ENCODE results near the gene RAB28. TPM values are rescaled to one million over a fixed set of nuclear protein-coding genes. Genes with fewer than 3 reads are reported as not detected.

The RAB28 gene
- polyA plus RNA-seq, 6 donors from 2014 or later: 15.0 to 34.6 (median 18.8) TPM

DNA sequence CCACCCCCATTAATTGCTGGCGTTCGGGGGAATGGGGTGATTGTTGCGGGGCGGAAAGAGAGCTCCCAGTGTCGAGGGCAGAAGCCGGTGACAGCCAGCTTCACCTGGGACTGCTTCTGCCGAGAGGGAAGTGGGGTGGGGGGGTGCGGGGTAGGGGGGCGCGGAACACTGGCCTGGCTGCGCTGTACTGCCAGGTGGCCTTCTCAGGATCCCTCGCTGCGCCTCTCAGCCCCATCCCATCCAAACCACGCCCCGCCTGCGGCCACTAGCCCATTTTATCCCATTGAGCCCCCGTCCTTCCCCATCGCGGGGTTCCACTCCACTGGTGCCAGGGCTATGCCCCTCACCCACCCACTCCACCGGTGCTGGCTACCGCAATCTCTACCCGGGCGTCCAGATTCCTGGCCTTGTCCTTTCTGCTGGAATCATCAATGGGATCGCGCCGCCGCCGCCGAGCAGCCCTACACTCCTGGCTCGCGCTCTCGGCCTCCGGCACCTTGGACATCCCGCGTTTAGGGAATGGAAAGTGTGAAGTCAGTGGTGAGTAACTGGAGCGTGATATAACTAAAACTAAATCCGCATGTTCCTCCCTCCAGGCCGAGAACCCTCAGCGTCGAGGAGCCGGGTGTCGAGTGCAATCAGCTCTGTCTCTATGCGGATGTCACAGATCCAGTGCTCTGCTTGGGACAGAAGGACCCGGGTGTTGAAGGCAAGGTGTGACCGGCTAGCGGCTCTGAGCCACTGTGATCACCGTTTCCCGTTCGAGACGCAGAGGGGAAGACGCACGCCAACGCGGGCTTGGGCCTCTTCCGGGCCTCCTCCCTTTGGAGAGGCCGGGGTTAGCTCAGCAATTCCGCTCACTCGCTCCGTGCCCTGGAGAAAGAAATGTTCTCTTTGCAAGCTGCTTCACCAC is 39.7 kb upstream of the RAB28 start:
- peaks cover 68 to 78% (median 70%) of the 10 kb centered on the region in 3 donors for H3K27me3 Mint-ChIP-seq
- H3K4me3 Mint-ChIP-seq: peak overlapping the region in 5 of 8 donors; percentile 5 to 71 (median 33)
- H3K36me3 Mint-ChIP-seq: peaks cover 7 to 8% of the 10 kb centered on the region in 2 donors
- no peak for ATAC-seq (ENCODE audit: low read depth in 2 of 2)
- H3K4me1 Mint-ChIP-seq: peaks cover 4 to 27% (median 25%) of the 10 kb centered on the region in 3 donors
- no peak for DNase-seq
- peak overlapping the region in 3 of 6 donors; percentile 80 to 90 (median 87) for H3K27ac Mint-ChIP-seq
- H3K9me3 Mint-ChIP-seq: peaks cover 0 to 35% (median 20%) of the 10 kb centered on the region in 7 donors

DNA sequence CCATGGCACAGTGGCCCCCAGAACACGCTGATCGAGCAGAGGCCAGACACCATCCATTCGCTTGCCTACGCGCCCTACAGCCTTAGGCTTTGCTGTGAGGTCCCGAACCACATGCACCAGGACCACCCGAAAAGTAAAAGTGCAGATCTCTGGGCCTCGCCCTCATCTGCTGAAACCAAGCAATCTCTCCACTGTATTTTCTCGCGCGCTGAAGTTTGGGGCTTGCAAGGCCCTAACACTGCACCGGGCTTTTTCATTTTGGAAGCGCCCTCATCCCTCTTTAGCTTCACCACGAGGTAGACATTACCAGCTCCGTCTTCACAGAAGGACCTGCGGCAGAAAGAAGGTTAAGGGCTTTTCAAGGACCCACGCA is 39.0 kb upstream of the RAB28 start:
- H3K4me1 Mint-ChIP-seq: peaks cover 4 to 19% (median 18%) of the 10 kb centered on the region in 3 donors
- ATAC-seq (ENCODE audit: low read depth in 2 of 2) (no peak), DNase-seq (no peak)
- peak overlapping the region in 3 of 6 donors; percentile 69 to 89 (median 80) for H3K27ac Mint-ChIP-seq
- H3K4me3 Mint-ChIP-seq: peak overlapping the region in 6 of 8 donors; percentile 3 to 69 (median 34)
- peaks cover 0 to 28% (median 18%) of the 10 kb centered on the region in 7 donors for H3K9me3 Mint-ChIP-seq
- H3K27me3 Mint-ChIP-seq: peaks cover 63 to 70% (median 63%) of the 10 kb centered on the region in 3 donors
- H3K36me3 Mint-ChIP-seq: peaks cover under 1 to 7% of the 10 kb centered on the region in 2 donors

DNA sequence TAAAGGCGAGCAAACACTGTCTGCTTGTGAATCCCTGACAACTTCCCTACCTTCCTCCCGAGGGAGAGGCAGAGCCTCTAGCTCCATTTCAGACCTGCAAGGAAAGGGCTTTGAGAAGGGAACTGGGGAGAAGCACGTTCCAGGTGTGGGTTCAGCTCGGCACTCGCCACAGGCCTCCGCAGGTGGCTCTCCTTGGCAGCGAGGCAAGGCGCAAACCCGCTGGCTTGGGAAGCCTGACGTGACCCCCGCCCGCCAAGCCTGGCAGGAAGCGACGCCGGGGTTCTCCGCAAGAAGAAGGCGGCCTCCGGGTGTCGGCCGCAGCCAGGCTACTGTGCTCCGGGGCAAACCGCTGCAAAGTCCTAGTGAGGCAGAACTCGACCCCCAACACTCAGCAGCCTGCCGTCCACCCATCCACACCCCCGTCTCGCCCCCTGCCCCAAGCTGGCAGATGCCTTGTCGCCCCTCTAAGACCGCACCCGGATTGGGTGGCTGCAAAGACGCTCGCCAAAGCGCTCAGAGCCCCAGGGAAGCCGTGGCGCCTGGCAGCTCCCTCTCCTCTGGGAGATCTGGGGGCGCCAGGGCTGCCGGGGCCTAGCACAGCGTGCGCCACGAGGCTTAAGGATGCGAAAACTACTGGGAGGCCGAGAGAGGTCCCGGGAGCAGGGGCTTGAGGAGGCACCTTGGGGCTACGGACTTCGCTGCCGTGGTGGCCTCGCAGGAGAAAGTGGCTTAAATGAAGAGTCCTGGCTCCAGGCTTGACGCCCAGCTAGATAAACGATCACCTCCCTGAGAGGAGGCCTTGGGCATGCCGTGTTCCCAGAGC is 38.4 kb upstream of the RAB28 start:
- peak in 1 of 2 donors; percentile 16 for ATAC-seq (ENCODE audit: low read depth in 2 of 2)

DNA sequence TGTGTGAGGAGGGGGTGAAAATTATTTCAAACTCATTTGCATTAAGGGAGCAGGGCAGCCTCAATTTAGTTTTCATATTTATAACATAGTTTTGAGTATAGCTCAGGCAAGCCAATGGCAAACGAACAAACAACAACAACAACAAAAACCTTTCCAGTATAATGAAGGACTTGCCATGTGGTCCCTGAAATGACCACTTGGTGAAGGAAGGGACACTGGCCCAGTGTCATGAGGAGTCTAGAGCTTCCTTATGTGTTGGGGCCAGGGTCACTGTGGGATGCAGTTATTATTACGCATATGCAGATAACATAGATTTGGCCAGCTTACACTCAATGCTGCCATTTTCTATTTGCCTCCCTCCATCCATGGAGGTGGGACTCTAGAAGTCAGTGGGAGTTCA is 36.9 kb upstream of the RAB28 start:
- peaks cover 0 to 26% (median 16%) of the 10 kb centered on the region in 7 donors for H3K9me3 Mint-ChIP-seq
- H3K27ac Mint-ChIP-seq: no peak overlapping the region
- peaks cover 0 to 12% (median 10%) of the 10 kb centered on the region in 3 donors for H3K4me1 Mint-ChIP-seq
- ATAC-seq (ENCODE audit: low read depth in 2 of 2) (no peak), DNase-seq (no peak)
- peaks cover 48 to 58% (median 52%) of the 10 kb centered on the region in 3 donors for H3K27me3 Mint-ChIP-seq
- no peak overlapping the region for H3K4me3 Mint-ChIP-seq
- H3K36me3 Mint-ChIP-seq: peaks cover 0 to 5% of the 10 kb centered on the region in 2 donors

More for the DNA sequence above, 38.4 kb upstream of the RAB28 start:
- H3K27me3 Mint-ChIP-seq: peaks cover 58 to 66% (median 60%) of the 10 kb centered on the region in 3 donors
- peak overlapping the region in 5 of 8 donors; percentile 34 to 69 (median 65) for H3K4me3 Mint-ChIP-seq
- H3K4me1 Mint-ChIP-seq: peaks cover 3 to 18% (median 14%) of the 10 kb centered on the region in 3 donors
- peak overlapping the region in 3 of 6 donors; percentile 69 to 89 (median 80) for H3K27ac Mint-ChIP-seq
- DNase-seq: no peak
- H3K9me3 Mint-ChIP-seq: peaks cover 0 to 27% (median 18%) of the 10 kb centered on the region in 7 donors
- peaks cover 0 to 7% of the 10 kb centered on the region in 2 donors for H3K36me3 Mint-ChIP-seq

DNA sequence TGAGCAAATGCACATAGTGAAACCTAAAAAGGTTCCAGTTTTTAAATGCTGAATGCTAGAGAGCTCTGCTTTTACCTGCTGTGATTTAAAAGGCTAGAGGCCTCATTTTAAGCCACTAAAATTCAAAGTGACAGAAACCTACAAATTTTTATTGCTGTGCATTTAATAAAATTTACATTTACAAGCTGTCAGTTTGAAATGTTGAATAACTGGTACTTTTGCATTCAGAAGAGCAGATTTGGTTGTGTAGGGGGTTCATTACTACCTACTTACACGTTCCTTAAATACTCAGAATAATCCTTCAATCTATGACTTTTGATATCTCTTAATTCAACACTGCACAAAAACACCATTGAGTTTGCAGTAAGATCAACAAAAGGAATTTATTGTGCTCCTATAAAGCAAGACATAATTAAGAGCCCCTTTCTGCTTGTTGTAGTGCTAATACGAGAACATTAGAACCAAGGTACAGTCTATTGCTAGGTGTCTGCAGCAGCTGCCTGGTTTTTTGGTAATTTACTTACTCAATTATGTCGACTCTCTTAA is 32.2 kb upstream of the RAB28 start:
- ATAC-seq (ENCODE audit: low read depth in 2 of 2) (no peak), DNase-seq (no peak)
- Mint-ChIP-seq H3K4me1 (no peaks in the 10 kb centered on the region), H3K9me3 (no peaks in the 10 kb centered on the region), H3K4me3 (no peak overlapping the region), H3K36me3 (no peaks in the 10 kb centered on the region), H3K27ac (no peak overlapping the region), H3K27me3 (peaks cover 39 to 58% (median 57%) of the 10 kb centered on the region in 3 donors)

DNA sequence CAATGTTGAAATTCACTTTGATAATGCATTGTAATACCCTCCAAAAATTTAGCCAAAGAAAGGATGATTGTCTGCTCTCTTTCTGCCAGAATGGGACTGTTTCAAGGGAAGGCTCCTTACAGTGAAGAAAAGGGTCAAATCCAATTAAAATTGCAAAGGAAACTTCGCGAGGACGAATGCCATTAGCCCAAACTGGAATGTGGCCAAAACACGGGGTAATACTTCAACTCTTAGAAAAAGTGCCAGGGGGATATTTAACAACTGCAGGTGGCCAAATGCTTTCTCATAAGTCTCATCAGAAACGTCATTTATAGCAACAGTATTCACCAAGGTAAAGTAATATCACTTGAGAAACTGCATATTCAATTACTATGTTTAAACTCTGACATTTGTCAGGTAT is 31.1 kb upstream of the RAB28 start:
- DNase-seq: no peak
- Mint-ChIP-seq H3K4me3 (no peak overlapping the region), H3K36me3 (no peaks in the 10 kb centered on the region), H3K27ac (no peak overlapping the region), H3K27me3 (peaks cover 36 to 54% (median 51%) of the 10 kb centered on the region in 3 donors), H3K4me1 (no peaks in the 10 kb centered on the region), H3K9me3 (no peaks in the 10 kb centered on the region)
- no peak for ATAC-seq (ENCODE audit: low read depth in 2 of 2)

DNA sequence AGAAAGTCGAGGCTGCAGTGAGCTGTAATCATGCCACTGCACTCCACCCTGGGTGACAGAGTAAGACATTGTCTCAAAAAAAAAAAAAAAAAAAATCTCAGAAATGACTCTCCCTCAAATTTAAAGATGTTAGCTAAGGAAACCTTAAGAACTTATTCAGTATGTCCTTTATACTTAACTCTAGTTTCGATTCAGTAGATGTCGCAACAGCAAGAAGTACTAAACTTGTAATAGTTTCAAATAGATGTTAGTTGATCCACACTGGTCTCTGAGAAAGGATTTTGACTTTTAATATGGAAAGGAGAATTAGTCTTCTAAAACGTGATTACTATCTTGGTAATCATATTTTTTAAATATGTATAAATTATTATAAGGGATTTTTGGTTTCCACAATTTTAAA is 30.6 kb upstream of the RAB28 start:
- Mint-ChIP-seq H3K36me3 (no peaks in the 10 kb centered on the region), H3K27me3 (peaks cover 36 to 55% (median 51%) of the 10 kb centered on the region in 3 donors), H3K9me3 (no peaks in the 10 kb centered on the region), H3K4me3 (no peak overlapping the region), H3K27ac (no peak overlapping the region), H3K4me1 (no peaks in the 10 kb centered on the region)
- no peak for DNase-seq
- no peak for ATAC-seq (ENCODE audit: low read depth in 2 of 2)

DNA sequence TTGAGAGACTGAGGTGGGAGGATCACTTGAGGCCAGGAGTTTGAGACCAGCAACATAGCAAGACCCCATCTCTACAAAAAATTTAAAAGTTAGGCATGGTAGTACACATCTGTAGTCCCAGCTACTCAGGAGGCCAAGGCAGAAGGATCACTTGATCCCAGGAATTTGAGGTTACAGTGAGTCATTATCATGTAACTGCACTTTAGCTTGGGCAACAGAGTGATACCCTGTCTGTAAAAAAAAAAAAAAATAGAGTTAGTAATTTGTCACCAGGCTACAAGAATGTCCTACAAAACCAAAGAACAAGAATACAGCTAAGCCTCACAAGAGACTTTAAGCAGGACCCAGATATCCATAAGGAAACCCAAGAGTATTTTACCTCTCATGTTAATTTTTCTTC is 27.0 kb upstream of the RAB28 start:
- no peaks in the 10 kb centered on the region for H3K9me3 Mint-ChIP-seq
- H3K4me1 Mint-ChIP-seq: no peaks in the 10 kb centered on the region
- H3K4me3 Mint-ChIP-seq: no peak overlapping the region
- no peak overlapping the region for H3K27ac Mint-ChIP-seq
- ATAC-seq (ENCODE audit: low read depth in 2 of 2) (no peak), DNase-seq (no peak)
- no peaks in the 10 kb centered on the region for H3K36me3 Mint-ChIP-seq
- H3K27me3 Mint-ChIP-seq: peaks cover 37 to 70% (median 58%) of the 10 kb centered on the region in 3 donors

DNA sequence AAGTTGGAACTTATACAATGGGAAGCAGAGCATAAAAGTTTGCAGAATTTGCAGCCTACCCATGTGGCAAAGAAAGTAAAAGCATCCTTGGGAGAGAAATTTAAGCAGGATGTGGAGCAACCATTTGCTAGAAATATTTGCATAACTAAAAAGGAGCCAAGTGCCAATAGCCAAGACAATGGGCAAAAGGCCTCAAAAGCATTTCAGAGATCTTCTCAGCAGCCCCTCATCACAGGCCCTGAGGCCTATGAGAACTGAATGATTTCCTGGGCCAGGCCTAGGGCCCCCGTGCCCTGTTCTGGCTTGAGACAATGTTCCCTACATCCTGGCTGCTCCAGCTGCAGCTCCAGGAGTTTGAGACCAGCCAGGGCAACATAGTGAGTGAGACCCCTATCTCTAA is 25.3 kb upstream of the RAB28 start:
- Mint-ChIP-seq H3K4me1 (no peaks in the 10 kb centered on the region), H3K4me3 (no peak overlapping the region), H3K27ac (no peak overlapping the region), H3K36me3 (no peaks in the 10 kb centered on the region), H3K9me3 (no peaks in the 10 kb centered on the region), H3K27me3 (peaks cover 33 to 65% (median 49%) of the 10 kb centered on the region in 3 donors)
- DNase-seq (no peak), ATAC-seq (ENCODE audit: low read depth in 2 of 2) (no peak)

DNA sequence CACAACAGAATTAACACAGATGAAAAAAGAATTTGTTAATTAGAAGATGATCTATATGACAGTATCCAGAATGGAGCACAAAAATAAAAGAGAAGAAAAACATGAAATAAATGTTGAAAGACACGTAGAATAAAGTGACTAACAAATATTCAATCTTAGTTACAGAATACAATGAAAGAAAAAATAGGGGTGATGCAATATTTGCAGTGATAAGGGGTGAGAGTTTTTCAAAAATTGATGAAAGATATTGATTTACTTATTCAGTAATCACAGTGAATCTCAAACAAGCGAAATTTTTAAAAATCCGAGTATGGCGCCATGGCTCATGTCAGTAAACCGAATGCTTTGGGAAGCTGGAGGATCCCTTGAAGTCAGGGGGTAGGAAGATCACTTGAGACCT is 20.2 kb upstream of the RAB28 start:
- no peak overlapping the region for H3K4me3 Mint-ChIP-seq
- ATAC-seq (ENCODE audit: low read depth in 2 of 2): no peak
- H3K27ac Mint-ChIP-seq: no peak overlapping the region
- DNase-seq: no peak
- H3K4me1 Mint-ChIP-seq: no peaks in the 10 kb centered on the region
- peaks cover 0 to 1% (median 0%) of the 10 kb centered on the region in 7 donors for H3K9me3 Mint-ChIP-seq
- no peaks in the 10 kb centered on the region for H3K36me3 Mint-ChIP-seq
- H3K27me3 Mint-ChIP-seq: peaks cover 31 to 49% (median 39%) of the 10 kb centered on the region in 3 donors

DNA sequence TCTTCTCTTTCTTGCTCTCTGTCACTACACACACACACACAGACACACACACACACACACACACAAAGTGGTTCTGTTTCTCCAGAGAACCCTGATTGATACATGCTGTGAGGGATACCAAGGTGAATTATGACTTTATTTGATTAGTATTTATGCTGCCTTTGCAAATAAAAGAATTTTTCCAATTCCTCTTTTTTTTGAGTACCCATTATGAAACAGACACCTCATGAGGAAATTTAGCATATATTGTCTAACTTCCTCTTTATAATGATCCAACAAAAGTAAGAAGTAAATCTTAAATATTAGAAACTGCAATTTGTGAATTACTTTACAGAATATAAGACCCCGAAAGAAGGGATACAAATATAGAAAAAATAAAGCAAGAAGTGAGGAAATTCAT is 14.3 kb upstream of the RAB28 start:
- Mint-ChIP-seq H3K9me3 (peaks cover 0 to 14% (median 5%) of the 10 kb centered on the region in 7 donors), H3K27ac (no peak overlapping the region), H3K4me3 (no peak overlapping the region), H3K4me1 (peaks cover 0 to 5% (median 0%) of the 10 kb centered on the region in 3 donors), H3K36me3 (no peaks in the 10 kb centered on the region), H3K27me3 (peaks cover 29 to 44% (median 35%) of the 10 kb centered on the region in 3 donors)
- no peak for DNase-seq
- ATAC-seq (ENCODE audit: low read depth in 2 of 2): no peak

DNA sequence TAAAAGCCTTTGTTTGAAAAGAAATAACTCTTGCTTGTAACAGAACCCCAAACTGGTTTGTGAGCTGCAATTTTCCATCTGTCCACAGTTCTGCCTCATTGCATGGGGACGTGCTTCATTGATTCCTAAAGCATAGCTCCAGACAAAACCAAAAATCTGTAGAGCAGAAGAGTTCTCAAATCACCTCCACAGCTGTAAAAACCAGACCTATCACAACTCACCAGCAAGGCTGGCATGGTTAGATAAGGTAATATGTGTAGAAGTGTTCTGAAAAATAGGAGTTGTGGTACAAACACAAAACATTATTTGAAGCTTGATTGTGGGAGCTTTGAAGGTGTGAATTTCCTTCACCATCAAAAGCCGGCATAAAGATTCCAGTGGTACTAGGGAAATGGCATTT is 12.5 kb upstream of the RAB28 start:
- Mint-ChIP-seq H3K4me3 (no peak overlapping the region), H3K27ac (no peak overlapping the region), H3K9me3 (peaks cover 0 to 14% (median 5%) of the 10 kb centered on the region in 7 donors), H3K27me3 (peaks cover 34 to 48% (median 35%) of the 10 kb centered on the region in 3 donors), H3K36me3 (no peaks in the 10 kb centered on the region), H3K4me1 (peaks cover 0 to 5% (median 0%) of the 10 kb centered on the region in 3 donors)
- ATAC-seq (ENCODE audit: low read depth in 2 of 2) (no peak), DNase-seq (no peak)

DNA sequence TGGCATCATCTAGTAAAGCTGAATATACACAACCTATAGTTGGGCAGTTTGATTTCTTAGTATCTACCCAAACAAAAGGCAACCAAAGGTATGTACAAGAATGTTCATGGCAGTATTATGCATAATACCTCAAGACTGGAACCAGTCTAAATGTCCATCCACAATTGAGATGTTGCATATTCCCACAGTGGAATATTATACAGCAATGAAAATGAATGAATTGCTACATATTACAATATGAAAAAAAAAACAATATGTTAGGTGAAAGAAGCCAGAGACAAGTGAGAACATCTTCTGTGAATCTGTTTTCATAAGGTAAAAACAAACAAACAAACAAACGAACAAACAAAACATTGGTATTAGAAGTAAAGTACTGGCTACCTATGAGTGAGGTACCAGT is 11.6 kb upstream of the RAB28 start:
- Mint-ChIP-seq H3K36me3 (no peaks in the 10 kb centered on the region), H3K27ac (no peak overlapping the region), H3K4me1 (peaks cover 0 to 5% (median 0%) of the 10 kb centered on the region in 3 donors), H3K27me3 (peaks cover 34 to 48% (median 34%) of the 10 kb centered on the region in 3 donors), H3K9me3 (peaks cover 0 to 14% (median 4%) of the 10 kb centered on the region in 7 donors), H3K4me3 (no peak overlapping the region)
- no peak for ATAC-seq (ENCODE audit: low read depth in 2 of 2)
- no peak for DNase-seq
